A549 (cell line): ENCODE measurements around the gene ZNF292.

ENCODE experiments used
- CHD4 ChIP-seq: fragments of 200-600 bp; sonication (generic); IDR thresholded peaks from 2 replicates; pipeline ENCODE4 v1.6.1; 2016; ENCODE audit warnings: antibody characterized with exemption, mild to moderate bottlenecking, borderline replicate concordance
- TF ChIP-seq, protein P1 (sequence below): fragments of >200 bp; sonication (Bioruptor Twin); formaldehyde crosslinking; IDR thresholded peaks from 3 replicates; pipeline ENCODE4 v1.5.1; 2016

DNA sequence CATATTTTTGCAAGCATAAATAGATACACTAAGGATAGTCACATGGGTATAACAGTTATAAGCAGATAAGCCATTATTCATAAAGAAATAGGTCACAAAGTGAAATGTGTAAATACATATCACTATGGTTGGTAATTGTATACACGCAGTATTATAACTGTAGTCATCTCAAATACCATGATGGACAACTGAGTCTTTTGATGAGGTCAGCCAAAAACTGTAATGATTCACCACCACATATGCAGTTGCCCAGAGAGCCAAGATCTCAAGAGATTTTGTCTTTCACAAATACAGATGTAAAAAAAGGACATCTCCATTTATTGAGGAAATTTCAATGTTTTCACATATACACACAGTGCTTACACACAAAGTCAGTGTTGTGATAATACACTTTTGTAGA, 28.3 kb downstream of the ZNF292 start:
- no peak for TF ChIP-seq CHD4
- TF ChIP-seq, protein P1, sequence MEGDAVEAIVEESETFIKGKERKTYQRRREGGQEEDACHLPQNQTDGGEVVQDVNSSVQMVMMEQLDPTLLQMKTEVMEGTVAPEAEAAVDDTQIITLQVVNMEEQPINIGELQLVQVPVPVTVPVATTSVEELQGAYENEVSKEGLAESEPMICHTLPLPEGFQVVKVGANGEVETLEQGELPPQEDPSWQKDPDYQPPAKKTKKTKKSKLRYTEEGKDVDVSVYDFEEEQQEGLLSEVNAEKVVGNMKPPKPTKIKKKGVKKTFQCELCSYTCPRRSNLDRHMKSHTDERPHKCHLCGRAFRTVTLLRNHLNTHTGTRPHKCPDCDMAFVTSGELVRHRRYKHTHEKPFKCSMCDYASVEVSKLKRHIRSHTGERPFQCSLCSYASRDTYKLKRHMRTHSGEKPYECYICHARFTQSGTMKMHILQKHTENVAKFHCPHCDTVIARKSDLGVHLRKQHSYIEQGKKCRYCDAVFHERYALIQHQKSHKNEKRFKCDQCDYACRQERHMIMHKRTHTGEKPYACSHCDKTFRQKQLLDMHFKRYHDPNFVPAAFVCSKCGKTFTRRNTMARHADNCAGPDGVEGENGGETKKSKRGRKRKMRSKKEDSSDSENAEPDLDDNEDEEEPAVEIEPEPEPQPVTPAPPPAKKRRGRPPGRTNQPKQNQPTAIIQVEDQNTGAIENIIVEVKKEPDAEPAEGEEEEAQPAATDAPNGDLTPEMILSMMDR: no peak
